A673 (cell line): ENCODE measurements around the gene CMYA5.

Source experiments
- EZH2 ChIP-seq: fragments of 200-600 bp; sonication (generic); IDR thresholded peaks from 2 replicates; pipeline ENCODE4 v1.6.1; 2017; ENCODE audit warnings: borderline replicate concordance, low read depth, mild to moderate bottlenecking, mixed read lengths, antibody characterized with exemption, low read length; ENCODE audit not compliant: poor library complexity, severe bottlenecking
- TF ChIP-seq, protein P1 (sequence below): fragments of 300-800, 200-600 bp; sonication (generic); conservative IDR thresholded peaks from 2 replicates; pipeline ENCODE4 v1.5.1; 2017; ENCODE audit warnings: low read depth, mild to moderate bottlenecking, antibody characterized with exemption, low read length, moderate library complexity, mixed read lengths

DNA sequence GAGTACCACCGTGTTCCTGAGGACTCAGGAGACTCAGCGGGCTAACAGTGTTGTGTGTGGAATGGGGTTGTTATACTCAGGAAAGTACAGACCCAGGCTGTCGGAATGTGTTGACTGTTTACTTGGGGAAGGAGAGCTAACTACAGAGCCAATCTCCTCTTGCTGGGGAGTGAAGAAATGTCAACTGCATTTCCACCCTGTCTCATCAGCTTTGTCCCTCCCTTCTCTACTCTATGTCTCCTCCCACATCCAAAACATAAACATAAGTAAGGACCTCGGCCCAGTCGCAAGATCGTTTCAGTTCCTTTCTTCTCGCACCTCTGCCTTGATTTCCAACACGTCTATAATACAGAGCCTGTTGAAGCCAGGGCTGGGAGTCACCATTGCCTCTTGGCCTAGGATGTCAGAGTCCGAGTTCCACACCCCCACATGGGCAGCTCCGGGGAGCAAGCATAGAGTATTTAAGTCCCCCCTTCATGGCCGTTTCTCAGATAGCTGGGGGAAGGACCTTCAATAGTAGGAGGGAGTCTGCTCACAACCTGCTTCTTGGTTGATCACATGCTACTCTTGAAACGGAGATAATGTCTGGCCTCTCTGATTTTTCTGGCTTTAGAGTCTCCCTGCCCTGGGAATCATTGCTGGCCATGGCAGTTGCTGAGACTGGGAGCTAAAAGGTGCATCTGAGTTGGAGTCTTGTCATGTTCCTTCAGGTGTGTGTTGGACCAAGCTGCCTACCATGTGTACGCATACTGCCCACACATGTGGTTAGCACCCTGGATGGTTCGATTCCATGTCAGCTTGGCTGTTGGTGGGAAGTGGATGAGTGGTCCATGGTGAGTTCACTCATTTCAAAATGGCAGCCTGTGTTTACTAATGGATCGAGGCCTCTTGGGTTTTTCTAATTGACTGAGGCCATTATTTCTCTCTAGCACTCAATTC lies 154.1 kb downstream of the CMYA5 start:
- TF ChIP-seq, protein P1, sequence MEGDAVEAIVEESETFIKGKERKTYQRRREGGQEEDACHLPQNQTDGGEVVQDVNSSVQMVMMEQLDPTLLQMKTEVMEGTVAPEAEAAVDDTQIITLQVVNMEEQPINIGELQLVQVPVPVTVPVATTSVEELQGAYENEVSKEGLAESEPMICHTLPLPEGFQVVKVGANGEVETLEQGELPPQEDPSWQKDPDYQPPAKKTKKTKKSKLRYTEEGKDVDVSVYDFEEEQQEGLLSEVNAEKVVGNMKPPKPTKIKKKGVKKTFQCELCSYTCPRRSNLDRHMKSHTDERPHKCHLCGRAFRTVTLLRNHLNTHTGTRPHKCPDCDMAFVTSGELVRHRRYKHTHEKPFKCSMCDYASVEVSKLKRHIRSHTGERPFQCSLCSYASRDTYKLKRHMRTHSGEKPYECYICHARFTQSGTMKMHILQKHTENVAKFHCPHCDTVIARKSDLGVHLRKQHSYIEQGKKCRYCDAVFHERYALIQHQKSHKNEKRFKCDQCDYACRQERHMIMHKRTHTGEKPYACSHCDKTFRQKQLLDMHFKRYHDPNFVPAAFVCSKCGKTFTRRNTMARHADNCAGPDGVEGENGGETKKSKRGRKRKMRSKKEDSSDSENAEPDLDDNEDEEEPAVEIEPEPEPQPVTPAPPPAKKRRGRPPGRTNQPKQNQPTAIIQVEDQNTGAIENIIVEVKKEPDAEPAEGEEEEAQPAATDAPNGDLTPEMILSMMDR = no peak
- TF ChIP-seq EZH2 = no peak
